Testis (tissue), 3 donors: ENCODE data around the gene GPX2. TPM values are rescaled to one million over a fixed set of nuclear protein-coding genes. Genes with fewer than 3 reads are reported as not detected.

Experiments
- DNase-seq: peaks from one replicate; pipeline ENCODE4 v3.0.0-alpha.2; 2019
- H3K27ac ChIP-seq, 2 donors: fragments of 200-600 bp; sonication (generic); one replicate each; pipeline ENCODE4 v1.5.1; 2019
- H3K27me3 ChIP-seq: fragments of 200-600 bp; sonication (generic); one replicate; pipeline ENCODE4 v1.5.1; 2019
- H3K36me3 ChIP-seq: fragments of 200-600 bp; sonication (generic); one replicate; pipeline ENCODE4 v1.5.1; 2017; ENCODE audit warnings: low read depth; ENCODE audit errors: missing control alignments
- H3K4me1 ChIP-seq: fragments of 200-600 bp; sonication (generic); one replicate; pipeline ENCODE4 v1.5.1; 2019
- H3K4me3 ChIP-seq, 2 donors: fragments of 200-600 bp; sonication (generic); one replicate each; pipeline ENCODE4 v1.5.1; 2017 to 2019
- H3K9me3 ChIP-seq: fragments of 200-600 bp; sonication (generic); one replicate; pipeline ENCODE4 v1.5.1; 2017
- CTCF ChIP-seq, 3 experiments: fragments of 450-650 bp in 2 of 3; fragments of 200-600 bp in 1 of 3; sonication (generic) in 1 of 3; IDR thresholded peaks; one replicate each; pipeline ENCODE4 v1.5.1; 2016 to 2019; ENCODE audit warnings: antibody characterized with exemption in 3 of 3, mild to moderate bottlenecking in 2 of 3, moderate library complexity in 1 of 3
- POLR2A ChIP-seq: fragments of 450-650 bp; IDR thresholded peaks from one replicate; pipeline ENCODE4 v1.6.1; 2017; ENCODE audit warnings: antibody characterized with exemption, mild to moderate bottlenecking, moderate library complexity
- WGBS, 2 donors: methylation state at CpG; one replicate each; pipeline ENCODE4 v1.1.5; 2018; 5-methylcytosine and 5-hydroxymethylcytosine counted together
- intact Hi-C: fragments of 100-400 bp; cut with DNase I; formaldehyde crosslinking; loops from one replicate; pipeline ENCODE4 v1.15.1; 2023; ENCODE audit warnings: low total_unique reads
- polyA plus RNA-seq: library from polyadenylated mRNA; stranded (reverse); fragments of 350-450 nt; fragmentation: Illumina TruSeq; extraction: RNeasy Lipid Tissue Mini Kit (QIAGEN cat#74804); gene quantifications from one replicate; pipeline ENCODE4 v1.2.3, GENCODE V29; 2014; ENCODE audit warnings: low read depth, low replicate concordance; ENCODE audit not compliant: insufficient read depth
- total RNA-seq, 2 donors: library from RNA; depleted of rRNA; stranded (reverse); fragments of >200 nt; gene quantifications; one replicate each; pipeline ENCODE4 v1.2.3, GENCODE V29; 2016

The GPX2 gene
- total and polyA plus RNA-seq, 3 donors from 2014 or later = 0.99 to 1.9 TPM; not detected in 1

DNA sequence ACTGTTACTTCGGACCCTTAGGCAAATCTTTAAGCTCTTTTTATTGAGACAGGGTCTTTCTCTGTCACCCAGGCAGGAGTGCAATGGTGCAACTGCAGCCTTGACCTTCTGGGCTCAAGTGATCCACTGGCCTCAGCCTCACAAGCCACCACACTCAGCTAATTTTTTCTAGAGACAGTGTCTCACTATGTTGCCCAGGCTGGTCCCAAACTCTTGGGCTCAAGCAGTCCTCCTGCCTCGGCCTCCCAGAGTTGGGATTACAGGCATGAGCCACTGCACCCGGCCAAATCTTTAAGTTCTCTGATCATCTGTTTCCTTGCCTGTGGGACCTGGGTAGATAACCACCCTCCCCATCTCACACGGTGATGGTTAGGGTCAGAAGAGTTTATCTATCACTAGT is 2.3 kb upstream of the GPX2 start:
- DNase-seq = no peak
- H3K9me3 ChIP-seq = no peaks in the 10 kb centered on the region
- intact Hi-C loops = no loop called here
- WGBS, 2 donors = 90 to 92% methylated on average over 4 of the region's 4 CpGs
- H3K27me3 ChIP-seq = no peaks in the 10 kb centered on the region
- TF ChIP-seq POLR2A (no peak), CTCF (IDR thresholded peaks at IDR 0.05) (no peak)
- H3K4me1 ChIP-seq = peaks cover 3% of the 10 kb centered on the region
- no peak overlapping the region for H3K27ac ChIP-seq
- no peak overlapping the region for H3K4me3 ChIP-seq
- no peaks in the 10 kb centered on the region for H3K36me3 ChIP-seq

- Histone ChIP-seq H3K9me3 (no peaks in the 10 kb centered on the region), H3K36me3 (no peaks in the 10 kb centered on the region), H3K27ac (no peak overlapping the region), H3K4me3 (no peak overlapping the region), H3K4me1 (peaks cover 7% of the 10 kb centered on the region), H3K27me3 (no peaks in the 10 kb centered on the region)
- WGBS, 2 donors = 86 to 91% methylated on average over 2 of the region's 2 CpGs
- no peak for TF ChIP-seq POLR2A
- TF ChIP-seq CTCF (IDR thresholded peaks at IDR 0.05) = no peak
- intact Hi-C loops = no loop called here
- DNase-seq = no peak
These were observed 1.5 kb upstream of the GPX2 start for GRCh38 chr14:64944041-64944440.

DNA sequence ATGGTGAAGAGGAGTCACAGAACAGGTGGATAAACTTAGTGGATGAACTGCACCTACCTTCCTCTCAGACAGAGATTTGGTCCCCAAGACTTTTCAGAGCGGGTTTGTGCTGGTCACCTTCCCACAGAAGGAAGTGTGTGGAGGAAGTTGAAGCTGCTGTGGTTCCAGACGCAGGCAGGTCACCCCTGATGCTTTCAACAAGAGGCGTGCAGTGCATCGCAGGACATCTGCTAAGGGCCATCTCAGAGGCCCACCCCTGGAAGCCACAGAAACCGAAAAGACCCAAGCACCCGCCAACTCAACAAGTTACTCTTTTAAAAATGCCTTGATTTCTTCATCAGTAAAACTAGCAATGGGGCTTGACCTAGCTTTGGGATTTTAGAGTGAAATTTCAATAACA is 1.0 kb upstream of the GPX2 start:
- H3K36me3 ChIP-seq = no peaks in the 10 kb centered on the region
- H3K4me1 ChIP-seq = peaks cover 7% of the 10 kb centered on the region
- H3K4me3 ChIP-seq = no peak overlapping the region
- TF ChIP-seq POLR2A = no peak
- TF ChIP-seq CTCF (IDR thresholded peaks at IDR 0.05) = no peak
- no peak overlapping the region for H3K27ac ChIP-seq
- intact Hi-C loops = no loop called here
- H3K27me3 ChIP-seq = no peaks in the 10 kb centered on the region
- DNase-seq = no peak
- no peaks in the 10 kb centered on the region for H3K9me3 ChIP-seq
- WGBS, 2 donors = 79 to 84% methylated on average over 6 of the region's 6 CpGs

DNA sequence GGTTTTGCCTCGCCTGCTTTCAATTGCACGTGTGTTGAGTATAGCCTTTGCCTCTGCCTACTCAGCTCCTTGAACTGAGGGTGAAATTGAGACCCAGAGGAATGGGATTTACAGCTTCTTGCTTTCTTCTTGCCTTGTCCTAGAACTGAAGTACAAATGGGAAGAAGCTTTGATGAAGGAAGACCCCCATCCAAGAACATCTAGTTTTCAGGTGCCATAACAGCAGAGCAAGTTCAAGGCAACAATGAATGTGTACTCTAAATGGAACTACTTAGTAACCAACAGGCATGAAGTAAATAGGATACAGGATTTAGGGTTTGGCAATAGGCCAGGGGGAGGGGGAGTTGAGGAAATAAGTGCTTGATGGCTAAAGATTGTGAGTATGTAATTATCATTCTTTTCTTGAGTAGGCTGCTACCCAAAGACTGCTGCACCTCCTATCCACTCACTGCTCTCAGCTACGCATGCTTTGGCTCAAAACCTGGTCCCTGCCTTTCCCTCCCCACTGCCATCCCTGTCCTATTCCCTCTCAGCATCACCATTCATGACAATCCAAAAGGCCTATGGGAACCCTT is 2.1 kb downstream of the GPX2 start:
- 93 to 95% methylated on average over 3 of the region's 3 CpGs for WGBS, 2 donors
- intact Hi-C loops = no loop called here
- H3K27ac ChIP-seq = no peak overlapping the region
- DNase-seq = no peak
- no peaks in the 10 kb centered on the region for H3K9me3 ChIP-seq
- H3K4me3 ChIP-seq = no peak overlapping the region
- no peaks in the 10 kb centered on the region for H3K27me3 ChIP-seq
- H3K36me3 ChIP-seq = no peaks in the 10 kb centered on the region
- no peak for TF ChIP-seq CTCF (IDR thresholded peaks at IDR 0.05)
- no peak for TF ChIP-seq POLR2A
- peaks cover 20% of the 10 kb centered on the region for H3K4me1 ChIP-seq

GRCh38 chr14:64939817-64940190 is 2.7 kb downstream of the GPX2 start:
- TF ChIP-seq CTCF (IDR thresholded peaks at IDR 0.05) (no peak), POLR2A (no peak)
- intact Hi-C loops = no loop called here
- Histone ChIP-seq H3K27me3 (no peaks in the 10 kb centered on the region), H3K9me3 (no peaks in the 10 kb centered on the region), H3K27ac (no peak overlapping the region), H3K4me1 (peaks cover 25% of the 10 kb centered on the region), H3K36me3 (no peaks in the 10 kb centered on the region), H3K4me3 (no peak overlapping the region)
- 26 to 42% methylated on average over 3 of the region's 3 CpGs for WGBS, 2 donors
- DNase-seq = no peak
